Measurements from ENCODE around the gene TENM4. TPM values are rescaled to one million over a fixed set of nuclear protein-coding genes. Genes with fewer than 3 reads are reported as not detected.

TENM4 gene
- polyA plus RNA-seq, 1 experiment: 0.39 TPM

- H3K36me3 ChIP-seq (ENCODE audit: control insufficient read depth, insufficient read depth, low read length): no peaks in the 10 kb centered on the region
- no peak for DNase-seq (ENCODE audit: low read depth)
- no peaks in the 10 kb centered on the region for H3K27me3 ChIP-seq (ENCODE audit: control insufficient read depth, insufficient read depth, low read length)
- ChIA-PET CTCF (no interaction called here), POLR2A (no interaction called here)
- no peak for TF ChIP-seq CTCF (IDR thresholded peaks at IDR 0.05; ENCODE audit: insufficient read depth, low read depth, low read length)
- H3K4me3 ChIP-seq (ENCODE audit: low read depth, low read length): no peak overlapping the region
These were observed 108.8 kb downstream of the TENM4 start for GRCh38 chr11:79332017-79332416.

GRCh38 chr11:79331203-79331901, 109.5 kb downstream of the TENM4 start:
- no peaks in the 10 kb centered on the region for H3K27me3 ChIP-seq (ENCODE audit: control insufficient read depth, insufficient read depth, low read length)
- ChIA-PET POLR2A (no interaction called here), CTCF (no interaction called here)
- TF ChIP-seq CTCF (IDR thresholded peaks at IDR 0.05; ENCODE audit: insufficient read depth, low read depth, low read length): no peak
- H3K4me3 ChIP-seq (ENCODE audit: low read depth, low read length): no peak overlapping the region
- DNase-seq (ENCODE audit: low read depth): no peak
- H3K36me3 ChIP-seq (ENCODE audit: control insufficient read depth, insufficient read depth, low read length): no peaks in the 10 kb centered on the region

DNA sequence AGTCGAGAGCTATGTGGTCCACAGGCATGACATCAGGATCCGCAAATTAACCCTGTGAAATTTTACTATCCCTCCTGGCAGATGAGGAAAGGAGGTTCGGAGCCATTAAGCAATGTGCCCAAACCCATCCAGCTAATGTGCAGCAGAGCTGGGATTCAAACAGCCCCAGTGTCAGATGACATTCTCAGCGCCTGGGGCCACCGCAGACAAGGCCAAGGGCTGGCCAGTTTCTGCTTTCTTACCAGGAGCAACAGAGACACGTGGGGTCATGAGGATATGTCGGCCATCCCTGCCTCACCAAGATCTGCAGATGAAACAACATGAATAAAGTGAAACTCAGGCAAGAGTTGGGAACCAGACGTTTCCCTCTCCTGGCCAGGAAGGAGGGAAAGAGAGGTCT, 110.2 kb downstream of the TENM4 start:
- Histone ChIP-seq H3K36me3 (ENCODE audit: control insufficient read depth, insufficient read depth, low read length) (no peaks in the 10 kb centered on the region), H3K4me3 (ENCODE audit: low read depth, low read length) (no peak overlapping the region), H3K27me3 (ENCODE audit: control insufficient read depth, insufficient read depth, low read length) (no peaks in the 10 kb centered on the region)
- CTCF ChIA-PET: no interaction called here
- no peak for TF ChIP-seq CTCF (IDR thresholded peaks at IDR 0.05; ENCODE audit: insufficient read depth, low read depth, low read length)
- no peak for DNase-seq (ENCODE audit: low read depth)
- POLR2A ChIA-PET: no interaction called here

- no peak for DNase-seq (ENCODE audit: low read depth)
- H3K36me3 ChIP-seq (ENCODE audit: control insufficient read depth, insufficient read depth, low read length): no peaks in the 10 kb centered on the region
- H3K27me3 ChIP-seq (ENCODE audit: control insufficient read depth, insufficient read depth, low read length): no peaks in the 10 kb centered on the region
- TF ChIP-seq CTCF (IDR thresholded peaks at IDR 0.05; ENCODE audit: insufficient read depth, low read depth, low read length): no peak
- H3K4me3 ChIP-seq (ENCODE audit: low read depth, low read length): no peak overlapping the region
- POLR2A ChIA-PET: no interaction called here
- CTCF ChIA-PET: interaction anchor here (1.0 to 1.4 kb wide), 2 partner anchors 8 to 26 kb away, joined by 3 read pairs; no protein-coding TSS in a partner anchor
These were observed 111.3 kb downstream of the TENM4 start for GRCh38 chr11:79329561-79329960.

GRCh38 chr11:79328402-79328801, 112.4 kb downstream of the TENM4 start:
- H3K36me3 ChIP-seq (ENCODE audit: control insufficient read depth, insufficient read depth, low read length): no peaks in the 10 kb centered on the region
- no peak for TF ChIP-seq CTCF (IDR thresholded peaks at IDR 0.05; ENCODE audit: insufficient read depth, low read depth, low read length)
- CTCF ChIA-PET: interaction anchor here (1.4 kb wide), 1 partner anchor 9 kb away, joined by 3 read pairs; no protein-coding TSS in a partner anchor
- POLR2A ChIA-PET: no interaction called here
- no peak for DNase-seq (ENCODE audit: low read depth)
- no peaks in the 10 kb centered on the region for H3K27me3 ChIP-seq (ENCODE audit: control insufficient read depth, insufficient read depth, low read length)
- H3K4me3 ChIP-seq (ENCODE audit: low read depth, low read length): no peak overlapping the region

Measured in BJ (cell line).